Activated T-helper 1 cell treated with anti-CD3 and anti-CD28 coated beads, Interleukin-2, amount 50 U/mL, for 16 hours (primary cell): Measurements from ENCODE around the gene TSPAN5.

Experiments
- DNase-seq, 2 donors: peaks; one replicate each; pipeline ENCODE4 v3.0.0-alpha.2; 2020; ENCODE audit warnings: low read depth in 1 of 2, low spot score in 1 of 2

Gene TSPAN5

DNA sequence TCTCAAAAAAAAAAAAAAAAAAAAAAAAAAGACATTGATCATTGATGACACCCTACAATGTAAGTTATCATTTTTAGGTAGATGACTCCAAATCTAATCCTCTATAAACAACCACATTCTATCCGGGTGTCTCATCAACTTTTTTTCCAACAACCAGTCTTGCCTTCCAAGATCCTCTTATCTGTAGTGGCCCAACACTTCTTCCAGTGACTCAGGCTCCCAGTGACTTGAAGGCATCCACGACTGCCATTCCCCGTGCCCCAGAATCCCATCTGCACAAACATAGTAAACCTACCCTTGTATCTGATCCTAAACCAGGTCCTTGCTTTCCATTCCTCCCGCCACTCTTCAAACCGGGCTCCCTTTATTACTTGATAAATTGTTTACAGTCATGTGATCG, 15.6 kb upstream of the TSPAN5 start:
- DNase-seq = no peak

DNA sequence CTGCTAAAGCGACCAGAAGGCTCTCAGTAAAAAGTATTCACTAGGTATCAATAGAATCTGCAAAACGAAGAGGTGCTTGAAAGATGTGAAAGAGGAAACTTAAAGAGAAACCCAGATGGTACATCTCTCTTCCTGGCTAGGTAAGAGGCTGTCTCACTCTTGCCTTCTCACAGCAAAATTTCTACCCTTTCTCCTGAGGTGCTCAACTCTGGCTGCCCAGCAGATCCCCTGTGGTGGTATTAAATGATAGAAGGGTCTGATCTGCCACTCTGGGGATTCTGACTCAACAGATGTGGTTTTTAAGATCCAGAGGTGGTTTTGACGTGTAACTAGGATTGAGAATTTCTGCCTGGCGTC, 14.9 kb upstream of the TSPAN5 start:
- DNase-seq = no peak

DNA sequence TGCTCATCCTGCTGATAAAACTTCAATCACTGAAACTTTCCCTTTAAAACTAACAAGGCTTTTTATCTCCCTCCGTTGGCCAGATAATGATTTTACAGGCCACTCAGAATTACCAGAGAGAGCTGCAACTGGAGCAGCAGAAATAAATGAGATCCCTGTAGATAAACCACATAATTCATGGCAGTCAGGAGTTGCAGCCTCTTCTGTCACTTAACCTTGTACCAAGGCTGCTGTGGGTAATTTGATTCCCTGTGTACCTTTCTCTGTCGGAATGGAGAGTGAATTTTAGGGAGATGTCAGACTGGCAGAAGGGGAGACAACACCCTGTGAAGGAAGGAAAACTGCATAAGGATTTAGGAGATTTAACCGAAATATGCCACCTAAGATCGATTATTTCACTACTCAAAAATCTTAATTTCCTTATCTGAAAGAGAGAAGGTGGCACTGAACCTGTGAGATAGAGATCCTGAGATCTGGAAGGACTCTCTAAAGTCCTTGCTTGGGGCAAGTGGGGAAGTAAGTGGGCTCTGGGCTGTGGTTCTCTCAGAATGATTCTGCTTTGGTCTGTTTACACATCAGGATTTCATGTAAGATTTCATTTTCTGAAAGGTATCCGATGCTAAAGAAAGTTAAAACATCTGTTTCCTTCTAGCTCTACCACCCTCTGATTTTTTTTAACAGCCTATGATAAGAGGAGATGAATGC, 14.3 kb upstream of the TSPAN5 start:
- DNase-seq = no peak

DNA sequence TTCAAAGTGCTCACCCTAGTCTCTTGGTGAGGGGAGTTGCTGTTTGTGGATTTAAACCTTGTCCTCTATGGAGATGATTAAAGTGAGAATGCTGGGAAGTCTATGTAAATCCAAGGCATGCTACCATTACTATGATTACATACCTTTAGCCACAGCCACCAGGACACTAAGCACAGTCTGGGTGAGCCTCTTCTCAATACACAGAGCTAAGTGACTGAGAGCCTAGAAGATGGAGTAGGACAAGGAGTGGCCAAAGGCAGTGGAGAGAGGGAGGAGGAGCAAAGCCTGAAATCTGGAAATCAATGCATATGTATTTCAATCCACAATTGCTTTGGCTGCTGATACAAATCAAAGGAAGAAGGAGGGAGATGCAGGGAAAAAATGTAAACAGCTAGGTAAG, 12.7 kb upstream of the TSPAN5 start:
- no peak for DNase-seq

DNA sequence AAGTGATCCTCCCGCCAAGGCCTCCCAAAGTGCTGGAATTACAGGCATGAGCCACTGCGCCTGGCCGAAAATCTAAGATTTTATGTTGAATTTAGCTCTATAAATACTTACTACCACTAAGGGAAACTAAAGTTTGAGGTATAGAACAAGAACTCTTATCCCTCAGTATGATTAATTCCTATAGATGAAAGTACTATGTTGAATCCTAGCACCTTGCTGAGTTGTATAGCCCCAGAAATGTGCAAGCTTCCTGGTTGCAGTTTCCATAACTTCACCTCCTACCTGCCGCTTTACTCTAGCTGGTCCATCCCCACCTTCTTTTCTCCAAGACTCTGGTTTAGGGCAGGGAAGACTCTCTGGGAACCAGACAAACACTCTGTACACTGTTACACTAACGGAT, 11.8 kb upstream of the TSPAN5 start:
- no peak for DNase-seq

DNA sequence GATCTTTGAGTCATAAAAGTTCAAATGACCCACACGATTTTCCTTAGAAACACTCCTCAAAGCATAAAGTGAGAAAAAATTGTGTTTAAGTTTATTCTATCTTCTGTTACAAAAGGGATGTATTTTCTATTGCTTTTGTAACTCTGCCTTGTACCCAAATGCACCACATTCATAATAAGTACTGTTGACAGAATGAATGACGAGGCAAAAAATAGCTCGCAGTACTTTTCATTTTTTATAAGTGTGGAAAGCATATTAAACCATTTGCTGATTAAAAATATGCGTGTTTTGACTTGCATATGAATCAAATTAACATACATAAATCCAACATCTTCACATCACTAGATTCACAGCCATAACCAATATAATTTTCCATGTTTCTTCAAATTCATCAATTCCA, 11.2 kb upstream of the TSPAN5 start:
- DNase-seq = no peak

DNA sequence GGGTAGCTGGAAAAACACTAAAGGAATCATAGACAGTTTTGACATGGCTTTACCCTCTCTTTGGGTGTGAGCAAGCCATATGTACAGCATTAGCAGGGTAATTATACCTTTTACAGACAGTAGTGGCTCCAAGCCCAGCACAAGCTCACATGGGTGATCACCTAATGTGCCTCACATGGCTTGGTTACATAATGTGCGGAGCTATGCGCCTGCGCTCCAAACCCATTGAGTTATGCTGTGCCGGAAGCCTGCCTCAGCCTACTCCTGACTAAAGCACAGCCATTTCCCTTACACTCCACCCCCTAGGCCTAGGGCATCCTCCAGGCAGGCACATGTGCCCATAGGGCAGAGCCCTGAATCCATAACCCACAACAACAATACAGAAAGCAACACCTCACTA, 6.5 kb upstream of the TSPAN5 start:
- DNase-seq = no peak

DNA sequence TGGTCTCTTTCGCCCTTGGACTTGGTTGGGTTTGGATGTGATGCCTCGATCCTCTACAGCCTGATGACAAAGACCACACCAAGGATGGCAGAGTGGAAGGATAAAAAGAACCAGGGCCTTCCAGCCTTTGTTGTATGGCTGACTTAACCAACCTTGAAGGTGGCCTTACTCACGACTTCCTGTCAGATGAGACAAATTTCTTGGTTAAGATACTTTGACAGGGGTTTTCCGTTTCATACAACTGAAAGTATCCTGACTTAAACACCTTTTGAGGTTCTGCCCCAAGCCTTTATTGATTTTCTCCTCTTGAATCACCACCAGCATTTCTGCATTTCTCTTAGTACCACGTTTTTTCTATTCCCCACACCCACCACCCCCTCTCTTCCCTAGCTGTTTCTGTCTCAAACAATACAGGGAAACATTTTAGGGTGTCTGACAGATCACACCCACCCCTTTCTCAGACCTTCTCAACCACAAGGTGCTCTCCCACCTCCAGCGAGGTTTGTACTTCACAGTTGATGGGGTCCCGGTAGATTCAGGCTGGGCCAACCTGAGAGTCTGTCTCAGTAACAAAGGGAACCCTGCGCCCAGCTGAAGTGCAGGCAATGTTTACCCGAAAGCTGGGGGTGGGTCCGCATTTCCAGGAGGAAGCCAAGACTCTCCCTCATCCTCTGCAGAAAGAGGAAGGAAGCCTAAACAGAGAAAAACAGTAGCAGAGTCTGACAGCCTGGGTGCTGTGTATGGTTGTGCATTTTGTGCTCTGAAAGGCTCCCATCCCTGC, 5.0 kb upstream of the TSPAN5 start:
- peak in 1 of 2 donors; percentile 48 for DNase-seq

DNA sequence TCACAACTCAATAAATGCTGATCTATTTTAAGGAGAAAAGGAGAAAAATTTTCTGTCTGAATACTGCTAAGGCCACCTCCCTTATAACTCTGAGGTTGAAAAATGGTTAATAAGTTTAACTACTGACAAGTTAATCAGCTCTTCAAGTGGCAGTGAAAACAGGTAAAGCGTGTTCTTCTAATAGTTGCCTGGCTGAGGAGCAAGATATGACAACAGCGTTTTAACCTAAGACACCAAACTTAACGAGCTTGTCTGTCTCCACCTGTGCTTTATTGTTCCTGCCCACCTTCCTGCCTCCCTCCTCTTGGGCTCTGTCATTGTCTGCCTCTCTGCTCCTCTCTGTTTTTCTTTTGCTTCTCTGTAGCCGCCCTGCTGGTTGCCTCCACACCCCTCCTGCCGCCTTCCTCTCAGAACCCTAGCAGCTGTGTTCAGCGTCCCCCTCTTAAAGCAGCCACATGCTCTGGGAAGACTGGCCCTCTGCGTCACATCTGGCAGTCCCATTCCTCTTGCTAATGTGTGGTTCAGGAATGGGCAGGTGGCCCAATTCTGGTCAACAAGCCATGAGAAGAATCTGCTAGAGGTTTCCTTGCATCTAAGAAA, 4.3 kb upstream of the TSPAN5 start:
- DNase-seq = peak in 1 of 2 donors; percentile 21

DNA sequence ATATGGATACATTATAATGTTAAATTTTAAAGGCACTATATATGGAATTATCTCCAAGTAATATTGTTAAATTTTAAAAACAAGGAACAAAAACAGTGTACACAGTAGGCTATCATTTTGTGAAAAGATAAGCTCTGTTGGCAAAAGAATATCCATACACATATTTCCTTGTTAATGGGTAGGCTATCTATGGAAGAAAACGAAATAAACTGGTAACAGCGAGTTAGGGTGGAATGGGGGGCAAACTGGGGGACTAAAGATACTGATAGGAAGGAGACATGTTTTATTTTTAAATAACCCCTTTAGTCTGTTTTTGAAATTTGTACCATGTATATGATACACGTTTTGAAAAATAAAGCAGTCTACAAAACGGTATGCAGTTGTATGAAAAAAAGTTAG, 3.6 kb upstream of the TSPAN5 start:
- no peak for DNase-seq

DNA sequence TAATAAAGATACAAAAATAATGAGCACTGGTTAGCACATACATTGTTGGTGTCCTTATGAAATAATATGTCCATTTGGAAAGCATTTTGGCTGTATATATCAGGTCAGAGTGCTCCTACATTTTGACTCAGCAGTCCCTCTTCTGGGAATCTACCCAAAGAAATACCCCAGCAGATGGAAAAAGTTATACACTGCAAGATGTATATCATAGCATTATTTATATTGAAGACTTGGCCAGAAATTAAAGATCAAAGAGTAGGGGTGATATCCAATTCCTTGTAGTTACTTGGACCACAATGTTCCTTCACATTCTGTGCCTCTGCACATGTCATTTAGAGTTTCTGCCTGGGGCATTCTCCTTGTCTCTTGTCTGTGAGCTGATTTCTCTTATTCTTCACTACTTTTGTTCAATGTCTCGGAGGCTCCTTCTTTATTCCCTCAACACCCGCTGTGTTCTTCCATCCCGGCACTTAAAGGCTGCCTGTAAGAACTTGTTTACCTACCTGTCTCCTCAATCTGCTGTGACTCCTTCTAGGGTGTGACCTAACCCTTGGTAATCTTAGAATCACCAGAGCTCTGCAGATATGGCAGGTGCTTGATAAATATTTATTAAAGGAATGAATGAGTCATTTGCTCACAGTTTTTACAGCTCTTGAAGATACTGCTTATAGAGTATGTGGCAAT, 3.1 kb upstream of the TSPAN5 start:
- DNase-seq = no peak

DNA sequence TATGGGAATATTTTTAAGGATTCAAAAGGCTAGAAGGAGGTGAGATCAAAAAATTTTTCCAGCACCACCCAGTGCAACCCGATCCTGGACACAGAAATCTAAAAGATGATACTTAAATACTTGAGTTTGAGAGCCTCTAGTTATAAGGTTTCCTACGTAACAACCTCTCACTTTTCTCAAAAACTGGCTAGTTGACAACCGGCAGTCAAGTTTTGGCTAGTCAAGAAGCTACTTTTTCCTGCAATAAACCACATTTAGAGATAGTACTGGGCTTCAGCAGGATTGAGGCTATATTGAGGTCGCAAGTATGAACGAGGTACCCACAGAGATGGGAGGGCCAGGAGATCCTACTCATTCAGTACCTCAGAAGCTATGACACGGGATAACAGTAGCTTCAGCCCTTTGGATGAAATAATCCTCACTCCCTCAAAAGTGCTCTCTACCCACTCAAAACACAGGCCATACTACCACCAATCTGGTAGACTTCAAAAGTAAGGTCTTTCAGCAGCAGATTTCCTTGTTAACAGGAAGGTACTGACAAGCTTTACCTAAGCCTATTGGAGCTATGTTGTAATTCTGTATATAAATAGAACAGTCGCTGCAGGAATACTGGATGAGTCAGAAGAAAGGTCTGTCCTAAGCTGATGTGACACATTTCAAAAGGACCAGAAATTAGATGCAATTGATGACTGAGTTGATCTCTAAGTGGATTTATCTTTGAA, 1.5 kb upstream of the TSPAN5 start:
- no peak for DNase-seq

DNA sequence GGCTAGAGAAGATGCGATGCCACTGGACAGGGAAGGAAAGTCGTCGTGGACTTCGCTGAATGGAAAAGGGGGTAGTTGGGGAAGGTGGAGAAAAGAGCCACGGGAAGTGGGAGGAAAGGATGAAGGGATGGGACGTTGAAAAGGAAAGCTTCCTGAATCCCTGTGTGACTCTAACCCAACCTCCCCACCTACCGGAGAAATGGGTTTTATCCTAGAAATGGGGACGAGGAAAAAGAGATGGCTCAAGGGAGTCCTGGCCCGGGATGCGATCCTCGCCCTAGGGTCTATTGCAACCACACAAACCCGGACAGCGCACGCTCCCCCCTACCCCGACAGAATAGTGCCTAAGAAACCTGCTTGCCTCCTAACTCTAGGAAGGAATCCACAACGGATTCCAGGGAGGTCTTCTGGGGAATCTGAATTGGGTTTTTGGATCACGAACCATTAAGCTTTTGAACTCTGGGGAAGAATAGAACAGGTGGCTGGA, 738 bp upstream of the TSPAN5 start:
- no peak for DNase-seq

DNA sequence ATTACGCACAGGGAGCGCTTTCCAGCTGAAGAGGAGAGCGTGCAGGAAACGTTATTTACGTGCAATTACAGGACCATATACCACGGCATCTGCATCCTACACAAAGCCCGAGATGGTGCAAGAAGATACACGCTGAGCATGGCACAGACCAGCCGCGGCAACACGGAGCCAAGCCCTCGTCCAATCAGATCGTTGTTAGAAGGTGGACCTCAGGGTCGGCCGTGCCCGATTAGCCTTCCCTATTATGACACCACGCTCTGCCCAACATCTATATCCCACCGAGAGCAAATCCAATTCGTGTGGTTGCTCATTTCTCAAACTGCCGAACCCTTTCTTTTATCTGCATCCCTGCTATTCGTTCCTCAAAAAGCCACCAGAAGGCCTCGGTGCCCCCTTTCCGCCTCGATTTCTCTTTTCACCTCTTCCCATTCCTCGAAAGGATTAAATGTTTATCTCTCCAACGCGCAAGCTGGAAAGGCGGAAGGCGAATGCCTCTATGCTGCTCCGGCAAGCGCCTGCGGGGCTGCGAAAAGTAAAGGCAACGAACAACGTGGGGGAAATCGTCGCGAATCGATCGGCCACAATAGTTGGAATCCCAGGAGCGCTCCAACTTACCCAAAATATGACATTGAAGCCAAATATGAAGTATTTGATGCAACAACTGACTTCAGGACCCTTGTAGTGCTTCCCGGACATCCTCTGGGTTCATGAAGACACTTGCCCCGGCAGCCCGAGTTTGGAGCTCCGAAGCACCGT, 702 bp downstream of the TSPAN5 start:
- no peak for DNase-seq

DNA sequence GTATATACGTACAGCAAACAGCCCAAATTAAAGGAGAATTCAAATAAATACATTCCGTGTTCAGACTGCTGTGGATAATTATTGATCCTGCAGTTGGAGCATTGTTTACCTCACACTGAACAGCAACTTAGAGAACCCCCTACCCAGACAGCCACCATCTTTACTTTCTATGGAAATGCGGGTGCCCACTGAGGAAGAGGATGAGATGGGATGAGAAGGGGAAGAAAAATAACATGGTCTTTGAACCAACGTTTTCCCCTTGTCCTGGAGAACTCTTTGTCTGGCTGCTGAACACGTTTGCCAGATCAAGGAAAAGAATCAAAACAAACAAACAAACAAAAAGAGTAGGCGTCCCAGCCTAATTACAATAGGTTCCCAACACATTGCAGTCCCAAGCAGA, 1.5 kb downstream of the TSPAN5 start:
- no peak for DNase-seq

DNA sequence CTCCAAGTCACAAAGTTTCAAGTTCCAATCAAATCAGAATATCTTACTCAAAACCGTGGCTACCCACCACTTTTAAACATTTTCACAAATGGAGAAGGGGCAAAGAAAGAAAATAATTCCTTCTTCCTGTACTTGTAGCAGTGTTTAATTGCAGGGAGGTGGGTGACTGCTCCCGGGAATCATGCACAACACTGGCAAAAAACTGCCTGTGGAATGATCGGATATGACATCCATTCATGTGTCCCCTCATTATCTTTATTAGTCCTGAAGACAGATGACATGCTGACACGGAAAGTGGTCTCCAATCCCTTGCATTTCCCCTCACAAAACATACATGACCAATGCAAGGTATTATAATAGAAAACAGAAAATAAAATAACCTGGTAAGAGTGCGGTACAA, 2.0 kb downstream of the TSPAN5 start:
- DNase-seq = no peak

DNA sequence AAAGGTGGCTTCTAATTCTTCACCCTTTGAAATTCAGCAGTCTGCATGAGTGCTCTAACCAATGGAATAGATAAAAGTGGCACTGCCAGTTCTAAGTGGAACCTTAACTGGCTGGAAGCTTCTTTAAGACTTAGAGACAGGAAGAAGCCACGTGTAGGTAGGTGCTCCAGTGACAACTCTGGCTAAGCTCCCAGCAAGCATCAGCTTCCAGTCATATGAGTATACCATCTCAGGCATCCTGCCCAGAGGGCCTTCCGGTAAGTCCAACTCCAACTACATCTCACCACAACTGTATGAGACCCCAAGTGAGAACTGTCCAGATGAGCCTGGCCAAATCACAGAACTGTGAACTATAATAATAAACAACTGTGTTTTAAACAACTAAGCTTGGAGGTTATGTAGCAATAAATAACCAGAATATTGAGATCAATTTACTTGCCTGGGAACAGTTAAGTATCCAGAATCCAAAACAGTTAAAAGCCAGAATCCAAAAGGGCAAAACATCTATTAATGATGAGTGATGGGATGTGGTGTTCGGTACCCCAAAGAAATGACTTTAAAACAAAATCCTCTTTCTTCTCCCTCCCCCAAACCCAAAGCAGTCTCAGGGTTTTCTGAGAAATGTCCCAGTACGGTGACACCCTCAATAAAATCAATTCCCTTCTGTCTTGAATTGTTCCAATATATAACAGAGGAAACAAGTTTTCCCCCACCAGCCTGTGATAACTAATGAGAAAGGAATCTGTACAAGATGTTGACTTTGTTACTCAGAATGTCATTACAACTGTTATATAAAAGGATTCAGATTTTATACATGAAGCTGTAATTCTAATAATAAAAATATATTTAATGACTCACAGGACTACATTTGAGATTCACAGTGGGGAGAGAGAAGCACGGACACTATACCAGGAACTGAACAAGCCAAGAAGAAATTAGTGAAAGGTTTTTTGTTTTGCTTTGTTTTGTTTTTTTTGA, 4.2 kb downstream of the TSPAN5 start:
- no peak for DNase-seq

DNA sequence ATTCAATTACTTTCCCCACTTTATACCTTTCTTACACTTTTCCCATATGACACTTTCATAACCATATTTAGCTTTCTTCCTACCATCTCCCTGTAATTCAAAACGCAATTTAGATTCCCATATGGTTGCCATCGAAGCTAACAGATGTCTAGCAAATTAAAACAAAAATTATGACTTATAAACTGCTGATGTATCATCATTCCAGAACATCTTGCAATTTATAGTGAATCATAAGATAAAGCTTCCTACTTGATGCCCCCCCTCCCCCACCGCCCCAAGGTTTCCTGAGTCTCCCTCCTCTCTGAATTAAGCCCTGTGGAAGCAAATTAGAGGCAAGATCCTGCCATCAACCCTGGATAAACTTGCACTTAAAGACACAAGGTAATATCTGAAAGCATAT, 5.4 kb downstream of the TSPAN5 start:
- DNase-seq = no peak

DNA sequence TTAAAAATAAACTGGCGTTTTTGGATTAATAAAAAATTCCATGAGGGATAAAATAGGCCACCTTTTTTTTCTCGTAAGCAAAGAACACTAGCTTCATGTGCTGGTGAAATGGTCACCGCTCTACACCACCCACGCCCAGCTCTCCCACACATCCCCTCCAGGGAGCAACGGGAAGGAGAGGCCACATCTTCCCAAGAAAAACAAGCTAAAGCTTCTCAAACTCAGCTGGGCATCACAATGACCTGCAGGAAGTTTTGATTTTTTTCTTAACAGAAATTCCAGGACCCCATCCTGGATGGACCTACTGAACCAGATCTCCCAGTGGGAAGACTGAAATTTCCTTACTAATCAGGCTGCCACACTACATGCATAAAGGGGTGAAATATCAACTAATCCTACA, 9.8 kb downstream of the TSPAN5 start:
- DNase-seq = no peak
